HG03280 (cell line): Measurements from ENCODE around the gene CNGA2.

Experiments
- ATAC-seq: cut with Tn5 transposase; IDR thresholded peaks from one replicate; pipeline ENCODE4 v1.9.1; 2021; ENCODE audit warnings: mild to moderate bottlenecking, moderate library complexity; ENCODE audit not compliant: unreplicated experiment

Gene CNGA2

GRCh38 chrX:151711787-151712186, 22.8 kb upstream of the CNGA2 start:
- ATAC-seq: no peak

DNA sequence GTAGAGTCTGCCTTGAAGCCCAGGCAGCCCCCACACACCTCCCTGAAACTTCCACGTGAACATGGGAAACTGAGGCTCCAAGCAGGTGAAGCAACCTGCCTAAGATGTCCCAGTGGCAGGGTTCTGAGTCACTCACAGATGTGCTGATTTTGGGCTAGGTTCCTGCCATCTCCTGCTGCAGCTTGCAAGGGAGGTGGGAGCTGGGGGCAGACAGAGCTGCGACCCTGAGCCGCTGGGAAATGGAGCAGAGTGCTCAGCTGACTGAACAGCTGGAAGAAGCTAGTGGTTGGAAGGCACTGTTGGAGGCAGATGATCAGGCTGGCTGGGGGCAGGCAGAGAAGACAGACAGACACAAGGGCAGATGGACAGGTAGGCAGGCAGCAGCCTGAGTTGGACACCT, 22.3 kb upstream of the CNGA2 start:
- no peak for ATAC-seq

GRCh38 chrX:151713849-151714248, 20.7 kb upstream of the CNGA2 start:
- ATAC-seq: no peak

DNA sequence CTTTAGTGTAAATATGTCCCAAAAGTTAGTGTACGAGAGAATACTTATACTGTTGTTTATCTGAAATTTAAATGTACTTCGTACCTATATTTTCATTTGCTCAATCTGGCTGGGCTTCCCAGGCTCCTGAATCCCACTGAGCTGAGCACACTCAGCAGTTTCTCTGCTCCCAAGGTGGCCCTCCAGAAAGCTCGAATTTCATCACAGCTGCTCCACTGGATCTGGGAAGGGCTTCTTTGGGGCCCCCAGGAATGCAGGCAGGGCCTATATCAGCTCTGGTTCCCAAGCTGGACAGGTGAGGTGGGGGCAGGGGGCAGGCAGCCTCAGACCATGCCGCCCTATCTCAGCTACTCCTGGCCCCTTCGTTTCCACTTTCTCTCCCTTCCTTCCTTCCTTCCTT, 20.2 kb upstream of the CNGA2 start:
- ATAC-seq: no peak

GRCh38 chrX:151715752-151716151, 18.8 kb upstream of the CNGA2 start, which contains the start of gene FATE1:
Gene FATE1 (plus strand): TSS chrX:151716035. CDS start chrX:151716120, 85 bp downstream.
- ATAC-seq: no peak

- no peak for ATAC-seq
These were observed 12.2 kb upstream of the CNGA2 start for GRCh38 chrX:151722241-151722846.

DNA sequence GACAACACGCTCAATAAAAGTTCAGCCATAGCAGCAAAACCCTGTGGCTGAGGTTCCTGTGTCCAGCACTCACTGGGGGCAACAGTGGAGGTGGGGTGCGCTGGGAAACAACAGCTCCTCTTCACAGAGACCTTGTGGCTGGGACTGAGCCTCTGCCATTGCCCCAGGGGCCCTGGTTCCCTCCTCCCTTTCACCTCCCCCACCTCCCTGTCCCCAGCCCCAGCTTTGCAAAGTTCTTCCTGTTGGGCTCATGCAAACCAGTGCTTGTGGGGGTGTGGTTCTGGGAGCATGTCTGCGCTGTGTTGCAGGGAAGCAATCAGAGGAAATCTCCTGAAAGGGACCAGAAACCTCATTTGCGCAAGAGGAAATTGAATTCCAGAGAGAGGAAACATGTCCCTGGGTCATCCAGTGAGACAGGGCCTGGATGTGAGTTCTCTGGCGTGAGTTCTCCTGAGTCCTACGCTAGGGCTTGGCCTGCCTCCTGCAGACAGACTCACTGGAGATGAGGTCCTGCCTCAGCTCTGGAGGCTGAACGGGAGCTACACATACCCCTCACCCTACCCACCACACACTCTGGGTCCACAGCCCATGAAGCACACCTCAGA, 11.3 kb upstream of the CNGA2 start:
- no peak for ATAC-seq

GRCh38 chrX:151724563-151725337, 9.8 kb upstream of the CNGA2 start:
- ATAC-seq: no peak

- no peak for ATAC-seq
These were observed 9.3 kb upstream of the CNGA2 start for GRCh38 chrX:151725338-151725614.

- no peak for ATAC-seq
These were observed 7.8 kb upstream of the CNGA2 start for GRCh38 chrX:151726751-151727150.

DNA sequence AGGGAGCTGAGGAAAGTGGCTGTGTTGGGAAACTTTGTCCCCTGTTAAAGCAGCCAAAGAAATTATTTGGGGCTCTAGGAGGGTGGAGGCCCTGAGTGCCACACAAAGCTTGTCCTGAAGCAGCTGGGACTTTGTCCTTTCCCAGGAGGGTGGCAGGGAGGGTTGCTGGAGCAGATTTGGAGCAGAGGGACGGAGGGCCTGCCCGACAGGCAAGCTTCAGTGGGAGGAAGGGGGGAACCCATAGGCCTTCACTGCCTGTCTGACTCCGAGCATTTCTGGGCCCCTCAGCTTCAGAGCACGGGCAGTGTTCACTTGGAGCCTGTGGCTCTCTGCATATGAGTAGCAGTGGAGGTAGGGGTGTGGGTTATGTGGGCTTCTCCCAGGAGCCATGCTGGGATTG, 7.2 kb upstream of the CNGA2 start:
- no peak for ATAC-seq

GRCh38 chrX:151729056-151729725, 5.4 kb upstream of the CNGA2 start:
- no peak for ATAC-seq

GRCh38 chrX:151735219-151735618, 673 bp downstream of the CNGA2 start:
- ATAC-seq: no peak

GRCh38 chrX:151736685-151737084, 2.1 kb downstream of the CNGA2 start:
- ATAC-seq: no peak

DNA sequence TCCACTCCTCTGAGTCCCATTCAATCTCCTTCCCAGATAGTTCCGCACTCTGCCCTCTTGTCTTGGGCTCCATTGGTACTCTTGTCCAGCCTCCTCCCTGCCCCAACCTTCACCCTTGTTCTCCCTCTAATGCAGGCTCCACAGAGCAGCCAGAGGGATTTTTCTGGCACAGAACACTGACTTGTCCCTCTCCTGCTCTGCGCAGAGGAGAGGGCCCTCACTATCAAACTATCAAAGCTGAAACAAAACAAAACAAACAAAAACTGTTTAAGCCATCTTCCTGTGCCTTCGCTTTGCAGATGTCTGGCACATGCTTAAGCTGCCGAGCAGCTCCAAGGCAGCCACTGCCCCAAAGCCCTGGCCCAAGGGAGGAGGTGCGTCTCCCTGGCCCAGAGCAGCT, 2.9 kb downstream of the CNGA2 start:
- no peak for ATAC-seq

DNA sequence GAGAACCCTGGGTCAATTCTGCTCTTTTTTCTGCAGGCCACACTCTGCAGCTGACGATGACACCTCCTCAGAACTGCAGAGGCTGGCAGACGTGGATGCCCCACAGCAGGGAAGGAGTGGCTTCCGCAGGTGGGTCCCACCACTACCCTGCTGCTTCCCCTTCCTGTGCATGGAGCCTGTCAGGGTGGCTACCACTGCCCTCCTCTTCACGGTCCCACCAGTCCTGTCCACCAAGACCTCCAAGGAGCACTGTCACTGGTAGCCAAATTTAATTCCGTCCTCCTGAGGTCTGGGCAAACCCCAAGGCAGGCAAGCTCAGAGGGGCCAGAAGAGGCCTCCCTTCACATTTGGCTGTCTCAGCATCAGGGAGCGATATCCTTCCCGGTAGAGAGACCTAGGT, 4.2 kb downstream of the CNGA2 start:
- no peak for ATAC-seq

- ATAC-seq: no peak
These were observed 7.1 kb downstream of the CNGA2 start for GRCh38 chrX:151741606-151742005.

GRCh38 chrX:151742311-151742710, 7.8 kb downstream of the CNGA2 start:
- ATAC-seq: no peak

DNA sequence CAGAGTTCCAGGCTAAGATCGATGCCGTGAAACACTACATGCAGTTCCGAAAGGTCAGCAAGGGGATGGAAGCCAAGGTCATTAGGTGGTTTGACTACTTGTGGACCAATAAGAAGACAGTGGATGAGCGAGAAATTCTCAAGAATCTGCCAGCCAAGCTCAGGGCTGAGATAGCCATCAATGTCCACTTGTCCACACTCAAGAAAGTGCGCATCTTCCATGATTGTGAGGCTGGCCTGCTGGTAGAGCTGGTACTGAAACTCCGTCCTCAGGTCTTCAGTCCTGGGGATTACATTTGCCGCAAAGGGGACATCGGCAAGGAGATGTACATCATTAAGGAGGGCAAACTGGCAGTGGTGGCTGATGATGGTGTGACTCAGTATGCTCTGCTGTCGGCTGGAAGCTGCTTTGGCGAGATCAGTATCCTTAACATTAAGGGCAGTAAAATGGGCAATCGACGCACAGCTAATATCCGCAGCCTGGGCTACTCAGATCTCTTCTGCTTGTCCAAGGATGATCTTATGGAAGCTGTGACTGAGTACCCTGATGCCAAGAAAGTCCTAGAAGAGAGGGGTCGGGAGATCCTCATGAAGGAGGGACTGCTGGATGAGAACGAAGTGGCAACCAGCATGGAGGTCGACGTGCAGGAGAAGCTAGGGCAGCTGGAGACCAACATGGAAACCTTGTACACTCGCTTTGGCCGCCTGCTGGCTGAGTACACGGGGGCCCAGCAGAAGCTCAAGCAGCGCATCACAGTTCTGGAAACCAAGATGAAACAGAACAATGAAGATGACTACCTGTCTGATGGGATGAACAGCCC, 9.3 kb downstream of the CNGA2 start:
- no peak for ATAC-seq

- ATAC-seq: no peak
These were observed 11.1 kb downstream of the CNGA2 start for GRCh38 chrX:151745651-151746050.

GRCh38 chrX:151746502-151746901, 12.0 kb downstream of the CNGA2 start:
- no peak for ATAC-seq
